HG03342 (cell line): ENCODE data around the gene MARK1.

Experiments
- ATAC-seq: cut with Tn5 transposase; IDR thresholded peaks from one replicate; pipeline ENCODE4 v1.9.1; 2021; ENCODE audit warnings: mild to moderate bottlenecking, moderate library complexity; ENCODE audit not compliant: unreplicated experiment

MARK1 gene

GRCh38 chr1:220687809-220688208 is 159.9 kb downstream of the MARK1 start:
- no peak for ATAC-seq

DNA sequence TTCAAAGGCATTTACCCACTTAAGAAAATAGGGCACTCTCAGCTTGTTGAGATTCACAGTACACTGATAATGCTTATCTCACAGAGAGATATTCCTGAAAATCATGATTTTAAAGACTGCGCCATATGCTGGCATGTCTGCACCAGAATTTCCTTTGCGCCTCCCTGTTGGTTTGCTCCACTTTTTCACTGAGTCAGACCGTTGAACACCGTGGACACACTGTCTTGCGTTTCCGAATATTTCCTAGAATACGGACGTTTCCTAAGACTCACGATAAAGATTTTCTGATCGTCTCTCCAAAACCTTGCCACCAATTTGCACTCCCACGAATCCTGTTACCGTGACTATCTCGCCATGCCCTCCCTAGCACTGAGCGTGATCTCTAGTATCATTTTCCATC is 161.7 kb downstream of the MARK1 start:
- ATAC-seq = no peak

GRCh38 chr1:220690140-220691052 is 162.5 kb downstream of the MARK1 start, which contains the start of gene C1orf115:
Gene C1orf115 (plus strand): TSS chr1:220690363. CDS start chr1:220690403, 40 bp downstream.
- peak; percentile 97 for ATAC-seq

- no peak for ATAC-seq
Measured at GRCh38 chr1:220691053-220691684, 163.2 kb downstream of the MARK1 start.

- ATAC-seq = no peak
Measured at GRCh38 chr1:220692436-220693228, 164.7 kb downstream of the MARK1 start.

DNA sequence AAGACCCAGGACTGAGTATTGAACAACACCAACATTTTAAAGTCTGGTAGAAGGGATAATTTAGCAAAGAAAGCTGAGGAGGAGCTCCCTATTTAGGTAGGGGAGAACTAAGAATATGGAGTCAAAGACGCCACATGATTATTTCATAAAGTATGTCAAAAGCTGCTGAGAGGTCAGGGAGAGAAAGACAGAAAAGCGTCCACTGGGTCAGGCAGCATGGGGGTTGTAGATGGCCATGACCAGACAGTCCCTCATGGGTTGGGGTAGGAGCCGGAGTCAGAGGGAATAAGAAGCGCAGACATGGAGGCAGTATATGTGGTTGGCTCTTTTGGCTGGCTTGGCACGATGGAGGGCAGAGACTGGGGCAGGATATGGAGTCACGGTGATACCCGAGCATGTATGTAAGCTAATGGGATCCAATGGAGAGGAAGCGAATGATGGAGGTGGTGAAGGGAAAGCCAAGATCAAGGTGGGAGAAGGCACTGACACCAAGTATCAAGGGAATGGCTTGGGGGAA is 167.0 kb downstream of the MARK1 start:
- no peak for ATAC-seq

- ATAC-seq = no peak
Measured at GRCh38 chr1:220695426-220695825, 167.5 kb downstream of the MARK1 start.

DNA sequence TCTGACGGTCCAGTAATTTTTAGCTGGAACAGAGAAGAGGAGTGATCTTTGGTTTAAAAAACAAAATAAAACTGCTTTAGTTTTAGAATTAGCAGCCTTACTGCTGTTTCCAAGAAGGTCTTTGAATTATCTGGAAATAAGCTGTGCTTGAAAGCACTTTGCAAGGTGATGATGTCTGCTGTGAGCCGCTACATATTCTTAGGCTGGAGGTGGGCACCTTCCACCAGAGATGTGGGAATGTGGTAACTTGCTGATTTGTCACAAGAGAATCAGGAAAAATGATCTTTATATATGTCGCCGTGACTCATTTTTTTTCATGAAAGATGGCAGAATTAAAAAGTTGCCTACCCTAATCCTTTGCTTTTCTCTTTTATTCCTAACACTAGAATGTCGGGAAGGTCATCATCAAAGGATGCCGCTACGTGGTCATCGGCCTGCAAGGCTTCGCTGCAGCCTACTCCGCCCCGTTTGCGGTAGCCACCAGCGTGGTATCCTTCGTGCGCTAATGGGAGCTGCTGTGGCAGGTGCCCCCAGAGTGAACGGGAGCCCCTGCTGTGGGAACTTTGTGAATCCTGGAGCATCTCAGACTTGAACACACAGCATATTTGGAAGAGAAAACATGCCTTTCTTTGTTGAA is 168.4 kb downstream of the MARK1 start:
- ATAC-seq = no peak

GRCh38 chr1:220696863-220697231 is 168.9 kb downstream of the MARK1 start:
- ATAC-seq = no peak

GRCh38 chr1:220697326-220697725 is 169.4 kb downstream of the MARK1 start:
- no peak for ATAC-seq

GRCh38 chr1:220698607-220699016 is 170.7 kb downstream of the MARK1 start:
- ATAC-seq = no peak

GRCh38 chr1:220699044-220699443 is 171.1 kb downstream of the MARK1 start:
- ATAC-seq = no peak

- no peak for ATAC-seq
Measured at GRCh38 chr1:220700556-220701179, 172.7 kb downstream of the MARK1 start.

GRCh38 chr1:220701974-220702373 is 174.0 kb downstream of the MARK1 start:
- ATAC-seq = no peak

DNA sequence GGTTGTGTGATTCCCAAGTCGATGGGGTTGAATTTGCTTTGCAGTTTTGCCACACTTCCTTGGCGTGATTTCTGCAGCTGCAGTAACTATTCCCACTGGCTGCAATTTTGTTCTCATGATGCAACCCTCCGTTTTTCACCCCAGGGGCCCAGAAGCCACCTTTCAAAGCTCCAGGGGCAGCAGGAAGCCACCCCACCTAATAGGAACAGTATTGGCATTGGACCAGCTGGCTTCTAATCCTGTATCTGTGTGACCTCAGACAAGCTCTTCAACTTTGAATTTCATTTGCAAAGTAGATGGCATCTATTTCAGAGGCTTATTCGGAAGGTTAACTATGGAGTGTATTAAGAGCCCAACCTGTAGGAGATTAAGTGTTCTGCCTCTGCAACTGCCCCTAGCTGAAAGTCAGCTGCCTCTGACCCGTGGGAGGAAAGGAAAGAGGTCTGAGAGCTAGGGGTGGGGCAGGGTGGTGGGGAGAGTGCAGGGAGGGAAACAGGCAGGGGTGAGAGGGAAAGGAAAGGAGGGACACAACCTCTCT is 174.9 kb downstream of the MARK1 start:
- ATAC-seq = no peak

DNA sequence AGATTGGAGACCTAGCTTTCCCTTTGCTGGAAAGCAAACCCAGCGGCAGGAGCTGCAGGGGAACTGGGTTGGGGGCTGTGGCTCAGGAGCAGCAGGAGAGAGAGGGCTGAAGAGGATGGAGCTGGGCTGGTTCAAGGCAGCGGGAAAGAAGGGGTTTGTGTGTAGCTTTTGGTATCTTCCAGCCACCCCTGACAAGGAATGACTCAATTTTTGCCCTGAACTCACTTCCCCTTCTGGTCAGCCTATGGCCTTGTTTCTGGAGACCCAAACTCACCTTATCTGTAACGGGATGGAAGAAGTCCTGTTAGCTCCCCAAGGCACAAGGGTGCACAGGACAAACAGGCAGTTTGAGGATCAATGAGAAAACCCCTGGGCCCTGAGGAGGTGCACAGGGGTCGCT is 175.4 kb downstream of the MARK1 start:
- ATAC-seq = no peak

DNA sequence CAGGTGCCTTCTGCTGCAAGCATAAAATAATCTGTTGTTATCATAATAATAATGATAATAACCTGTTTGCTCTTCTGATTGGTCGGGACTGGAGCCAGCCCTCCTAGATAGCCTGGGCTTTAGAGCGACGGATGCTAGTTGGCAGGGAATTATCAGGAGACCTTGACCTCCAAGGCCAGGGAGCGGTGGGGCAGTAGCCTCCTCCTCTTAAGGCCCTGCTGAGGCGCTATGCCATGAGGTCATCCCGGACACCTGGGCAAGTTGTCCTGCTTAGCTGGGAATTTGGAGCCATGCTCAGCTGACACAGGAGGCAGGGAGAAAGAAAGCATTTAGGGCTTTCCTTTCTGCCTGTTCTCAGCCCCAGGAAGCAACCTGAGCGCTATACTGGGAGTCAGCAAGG is 177.8 kb downstream of the MARK1 start:
- ATAC-seq = no peak

DNA sequence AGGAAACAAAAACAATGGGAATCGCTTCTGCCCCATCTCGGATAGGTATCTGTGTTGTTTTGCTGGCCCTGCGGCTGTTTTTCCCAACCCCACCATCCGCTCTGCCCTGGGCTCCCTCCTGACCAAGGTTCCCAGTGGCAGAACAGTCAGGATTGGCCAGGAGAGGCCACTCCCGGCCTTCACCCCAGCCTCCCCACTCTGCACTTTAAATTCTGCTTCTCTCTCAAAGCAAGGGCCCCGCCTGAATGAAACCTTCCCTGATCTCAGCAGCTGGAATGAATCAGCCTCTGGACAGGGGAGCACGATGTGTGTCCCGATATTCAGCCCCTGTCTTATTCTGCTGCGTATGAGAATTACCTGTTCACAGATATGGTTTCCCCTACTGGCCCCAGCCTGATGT is 178.5 kb downstream of the MARK1 start:
- ATAC-seq = no peak

GRCh38 chr1:220707160-220707559 is 179.2 kb downstream of the MARK1 start:
- ATAC-seq = no peak

- ATAC-seq = no peak
Measured at GRCh38 chr1:220708244-220708643, 180.3 kb downstream of the MARK1 start.
